Activated naive CD4-positive, alpha-beta T cell treated with anti-CD3 and anti-CD28 coated beads for 36 hours (primary cell): Measurements from ENCODE around the gene SENP8. TPM values are rescaled to one million over a fixed set of nuclear protein-coding genes. Genes with fewer than 3 reads are reported as not detected.
"Not testable (repeated sequence)": the region's sequence is repeated elsewhere in the genome, so short reads cannot be mapped to it uniquely, and the experiment has no call there.

ENCODE experiments used
- CTCF ChIA-PET: fragments of 350-600 bp; sonication (Branson Sonifier 250); formaldehyde crosslinking; loops from one replicate; lab custom pipeline; 2021; ENCODE audit warnings: antibody characterized with exemption; lab: Charles Lee
- DNase-seq: peaks from one replicate; pipeline ENCODE4 v3.0.0-alpha.2; 2020
- H3K27ac Mint-ChIP-seq: one replicate; pipeline ENCODE4 v1.8.0; 2021; ENCODE audit warnings: mild to moderate bottlenecking, mixed read lengths
- H3K27me3 Mint-ChIP-seq: one replicate; pipeline ENCODE4 v1.8.0; 2021; ENCODE audit warnings: low read depth, mixed read lengths
- H3K36me3 Mint-ChIP-seq: one replicate; pipeline ENCODE4 v1.8.0; 2021; ENCODE audit warnings: low read depth, mixed read lengths
- H3K4me1 Mint-ChIP-seq: one replicate; pipeline ENCODE4 v1.8.0; 2021; ENCODE audit warnings: low read depth, mixed read lengths
- H3K4me3 Mint-ChIP-seq: one replicate; pipeline ENCODE4 v1.8.0; 2021; ENCODE audit warnings: mild to moderate bottlenecking, moderate library complexity, mixed read lengths
- H3K9me3 Mint-ChIP-seq: one replicate; pipeline ENCODE4 v1.8.0; 2021; ENCODE audit warnings: mixed read lengths
- intact Hi-C: fragments of 100-400 bp; cut with micrococcal nuclease; formaldehyde crosslinking; loops from one replicate; pipeline ENCODE4 v1.15.1; 2023
- total RNA-seq, 2 experiments: library from RNA; stranded (reverse); gene quantifications; one replicate each; pipeline ENCODE4 v1.2.3, GENCODE V29; 2021

The SENP8 gene
- total RNA-seq, 2 experiments from 2014 or later: 2.0 TPM

- peaks cover 2% of the 10 kb centered on the region for H3K4me1 Mint-ChIP-seq
- no peak for DNase-seq
- H3K9me3 Mint-ChIP-seq: no peaks in the 10 kb centered on the region
- no peak overlapping the region for H3K27ac Mint-ChIP-seq
- H3K36me3 Mint-ChIP-seq: peaks cover 4% of the 10 kb centered on the region
- H3K27me3 Mint-ChIP-seq: no peaks in the 10 kb centered on the region
- CTCF ChIA-PET: interaction anchor here (0.8 kb wide), 1 partner anchor 14 kb away, joined by 3 read pairs; no protein-coding TSS in a partner anchor
- intact Hi-C loops: no loop called here
- no peak overlapping the region for H3K4me3 Mint-ChIP-seq
These were observed 25.5 kb upstream of the SENP8 start for GRCh38 chr15:72092691-72093090.

DNA sequence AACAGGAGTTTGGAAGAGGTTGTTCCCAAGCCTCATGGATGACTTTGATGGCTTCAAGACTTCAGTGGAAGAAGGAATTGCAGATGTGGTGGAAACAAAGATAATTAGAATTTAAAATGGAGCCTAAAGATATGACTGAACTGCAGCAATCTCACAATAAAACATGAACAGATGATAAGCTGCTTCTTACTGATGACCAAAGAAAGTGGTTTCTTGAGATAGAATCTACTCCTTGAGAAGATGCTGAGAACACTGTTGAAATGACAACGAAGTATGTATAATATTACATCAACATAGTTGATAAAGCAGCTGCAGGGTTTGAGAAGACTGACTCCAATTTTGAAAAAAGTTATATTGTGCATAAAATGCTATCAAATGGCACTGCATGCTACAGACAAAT lies 21.4 kb upstream of the SENP8 start:
- Mint-ChIP-seq H3K36me3 (peaks cover 2% of the 10 kb centered on the region), H3K4me3 (no peak overlapping the region), H3K9me3 (no peaks in the 10 kb centered on the region), H3K4me1 (peaks cover 2% of the 10 kb centered on the region), H3K27me3 (no peaks in the 10 kb centered on the region), H3K27ac (no peak overlapping the region)
- intact Hi-C loops: no loop called here
- no peak for DNase-seq
- CTCF ChIA-PET: no interaction called here

DNA sequence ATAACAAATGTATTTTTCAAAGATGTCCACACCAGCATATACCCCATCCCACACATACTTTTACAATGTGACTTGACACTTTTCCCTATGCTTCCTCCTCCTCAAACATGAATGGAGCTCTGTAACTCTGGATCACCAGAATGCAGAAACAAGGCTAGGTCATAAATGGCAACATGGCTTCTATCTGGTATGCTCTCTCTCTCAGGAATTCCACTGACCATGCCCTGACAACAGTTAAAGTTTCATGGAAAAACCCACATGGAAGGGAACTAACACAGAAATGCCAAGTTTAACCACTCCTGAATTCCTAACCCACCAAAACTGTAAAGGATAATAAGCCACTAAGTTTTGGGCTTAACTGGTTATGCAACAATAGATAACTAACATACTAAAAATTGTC lies 20.2 kb upstream of the SENP8 start:
- no peak for DNase-seq
- intact Hi-C loops: no loop called here
- Mint-ChIP-seq H3K36me3 (peaks cover 2% of the 10 kb centered on the region), H3K27ac (no peak overlapping the region), H3K4me3 (no peak overlapping the region), H3K4me1 (peaks cover 2% of the 10 kb centered on the region), H3K9me3 (no peaks in the 10 kb centered on the region), H3K27me3 (no peaks in the 10 kb centered on the region)
- CTCF ChIA-PET: no interaction called here

GRCh38 chr15:72099155-72099554 lies 19.0 kb upstream of the SENP8 start:
- CTCF ChIA-PET: no interaction called here
- intact Hi-C loops: no loop called here
- no peak for DNase-seq
- Mint-ChIP-seq H3K36me3 (peaks cover 2% of the 10 kb centered on the region), H3K27ac (no peak overlapping the region), H3K4me1 (peaks cover 2% of the 10 kb centered on the region), H3K27me3 (no peaks in the 10 kb centered on the region), H3K4me3 (no peak overlapping the region), H3K9me3 (no peaks in the 10 kb centered on the region)

- DNase-seq, H3K9me3 Mint-ChIP-seq, H3K27me3 Mint-ChIP-seq, H3K4me1 Mint-ChIP-seq, CTCF ChIA-PET, H3K36me3 Mint-ChIP-seq, H3K27ac Mint-ChIP-seq, H3K4me3 Mint-ChIP-seq, intact Hi-C loops: not testable (repeated sequence)
These were observed 17.7 kb upstream of the SENP8 start for GRCh38 chr15:72100551-72100950.

DNA sequence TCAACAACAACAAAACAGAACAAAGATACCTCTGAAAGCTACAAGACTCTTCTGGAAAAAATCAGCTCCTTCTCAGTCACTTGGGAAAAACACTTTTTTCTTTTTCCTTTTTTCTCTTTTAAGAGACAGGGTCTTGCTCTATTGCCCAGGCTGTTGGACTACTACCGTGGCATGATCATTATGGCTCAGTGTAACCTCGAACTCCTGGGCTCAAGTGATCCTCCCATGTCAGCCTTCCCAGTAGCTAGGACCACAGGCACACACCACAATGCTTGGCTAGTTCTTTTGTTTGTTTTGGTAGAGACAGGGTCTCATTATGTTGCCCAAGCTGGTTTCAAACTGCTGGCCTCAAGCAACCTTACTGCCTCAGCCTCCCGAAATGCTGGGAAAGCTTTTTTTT lies 13.1 kb upstream of the SENP8 start:
- no peak overlapping the region for H3K4me3 Mint-ChIP-seq
- H3K27ac Mint-ChIP-seq: no peak overlapping the region
- H3K9me3 Mint-ChIP-seq: no peaks in the 10 kb centered on the region
- H3K36me3 Mint-ChIP-seq: no peaks in the 10 kb centered on the region
- CTCF ChIA-PET: no interaction called here
- intact Hi-C loops: no loop called here
- H3K27me3 Mint-ChIP-seq: no peaks in the 10 kb centered on the region
- H3K4me1 Mint-ChIP-seq: peaks cover 3% of the 10 kb centered on the region
- DNase-seq: no peak

DNA sequence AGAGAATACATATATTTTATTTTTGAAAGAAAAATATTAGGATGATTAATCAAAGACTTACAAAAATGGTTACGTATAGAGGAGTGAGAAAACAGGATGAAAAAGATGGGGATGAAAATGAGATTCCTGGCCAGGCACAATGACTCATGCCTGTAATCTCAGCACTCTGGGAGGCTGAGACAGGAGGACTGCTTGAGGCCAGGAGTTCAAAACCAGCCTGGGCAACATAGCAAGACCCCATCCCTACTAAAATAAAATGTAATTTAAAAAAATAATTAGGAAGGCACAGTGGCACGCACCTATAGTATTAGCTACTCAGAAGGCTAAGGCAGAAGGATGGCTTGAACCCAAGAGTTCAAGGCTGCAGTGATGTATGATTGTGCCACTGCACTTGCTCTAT lies 12.1 kb upstream of the SENP8 start:
- Mint-ChIP-seq H3K27ac (no peak overlapping the region), H3K9me3 (no peaks in the 10 kb centered on the region), H3K36me3 (no peaks in the 10 kb centered on the region), H3K4me1 (peaks cover 3% of the 10 kb centered on the region), H3K27me3 (no peaks in the 10 kb centered on the region), H3K4me3 (no peak overlapping the region)
- DNase-seq: no peak
- intact Hi-C loops: no loop called here
- CTCF ChIA-PET: no interaction called here

GRCh38 chr15:72110355-72110754 lies 7.8 kb upstream of the SENP8 start:
- Mint-ChIP-seq H3K27me3 (no peaks in the 10 kb centered on the region), H3K27ac (no peak overlapping the region), H3K36me3 (no peaks in the 10 kb centered on the region), H3K4me3 (no peak overlapping the region), H3K9me3 (no peaks in the 10 kb centered on the region), H3K4me1 (peaks cover 12% of the 10 kb centered on the region)
- CTCF ChIA-PET: interaction anchor here (0.7 kb wide), 1 partner anchor 1567 kb away, joined by 3 read pairs; no protein-coding TSS in a partner anchor
- intact Hi-C loops: loop anchor here (10.0 kb wide), 1 partner anchor 1524 kb away; the partner anchor contains the start of gene NPTN
- DNase-seq: no peak

- Mint-ChIP-seq H3K4me1 (peaks cover 23% of the 10 kb centered on the region), H3K4me3 (no peak overlapping the region), H3K27ac (no peak overlapping the region), H3K27me3 (no peaks in the 10 kb centered on the region), H3K9me3 (no peaks in the 10 kb centered on the region), H3K36me3 (no peaks in the 10 kb centered on the region)
- intact Hi-C loops: loop anchor here (10.0 kb wide), 1 partner anchor 1523 kb away; the partner anchor contains the start of gene NPTN
- DNase-seq: no peak
- CTCF ChIA-PET: interaction anchor here (0.6 to 0.7 kb wide), 2 partner anchors 24 to 328 kb away, joined by 3 read pairs; no protein-coding TSS in a partner anchor
These were observed 6.1 kb upstream of the SENP8 start for GRCh38 chr15:72112116-72112515.

GRCh38 chr15:72112805-72113204 lies 5.4 kb upstream of the SENP8 start:
- Mint-ChIP-seq H3K9me3 (no peaks in the 10 kb centered on the region), H3K4me1 (peaks cover 23% of the 10 kb centered on the region), H3K4me3 (no peak overlapping the region), H3K27ac (no peak overlapping the region), H3K27me3 (no peaks in the 10 kb centered on the region), H3K36me3 (no peaks in the 10 kb centered on the region)
- CTCF ChIA-PET: interaction anchor here (0.6 to 1.8 kb wide), 3 partner anchors 39 to 328 kb away, joined by 3 to 5 read pairs (median 3); no protein-coding TSS in a partner anchor
- intact Hi-C loops: loop anchor here (10.0 kb wide), 1 partner anchor 1522 kb away; the partner anchor contains the start of gene NPTN
- DNase-seq: no peak

- no peaks in the 10 kb centered on the region for H3K36me3 Mint-ChIP-seq
- peaks cover 21% of the 10 kb centered on the region for H3K4me1 Mint-ChIP-seq
- no peak overlapping the region for H3K27ac Mint-ChIP-seq
- H3K27me3 Mint-ChIP-seq: no peaks in the 10 kb centered on the region
- CTCF ChIA-PET: interaction anchor here (1.8 kb wide), 1 partner anchor 43 kb away, joined by 5 read pairs; no protein-coding TSS in a partner anchor
- intact Hi-C loops: loop anchor here (10.0 kb wide), 1 partner anchor 1521 kb away; the partner anchor contains the start of gene NPTN
- no peak overlapping the region for H3K4me3 Mint-ChIP-seq
- H3K9me3 Mint-ChIP-seq: no peaks in the 10 kb centered on the region
- DNase-seq: no peak
These were observed 4.7 kb upstream of the SENP8 start for GRCh38 chr15:72113347-72114031.

- no peaks in the 10 kb centered on the region for H3K9me3 Mint-ChIP-seq
- intact Hi-C loops: loop anchor here (10.0 kb wide), 1 partner anchor 1518 kb away; the partner anchor contains the start of gene NPTN
- H3K4me1 Mint-ChIP-seq: peaks cover 31% of the 10 kb centered on the region
- peak overlapping the region; percentile 95 for H3K4me3 Mint-ChIP-seq
- peak; percentile 30 for DNase-seq
- no peaks in the 10 kb centered on the region for H3K36me3 Mint-ChIP-seq
- H3K27me3 Mint-ChIP-seq: no peaks in the 10 kb centered on the region
- CTCF ChIA-PET: no interaction called here
- H3K27ac Mint-ChIP-seq: peak overlapping the region; percentile 7
These were observed 1.3 kb upstream of the SENP8 start for GRCh38 chr15:72116731-72117485.
